Measurements from ENCODE around the gene BTBD9.

BTBD9 gene

GRCh38 chr6:38166411-38167240, 473.1 kb downstream of the BTBD9 start:
- peak in 1 of 56 donors; percentile 30 for DNase-seq

DNA sequence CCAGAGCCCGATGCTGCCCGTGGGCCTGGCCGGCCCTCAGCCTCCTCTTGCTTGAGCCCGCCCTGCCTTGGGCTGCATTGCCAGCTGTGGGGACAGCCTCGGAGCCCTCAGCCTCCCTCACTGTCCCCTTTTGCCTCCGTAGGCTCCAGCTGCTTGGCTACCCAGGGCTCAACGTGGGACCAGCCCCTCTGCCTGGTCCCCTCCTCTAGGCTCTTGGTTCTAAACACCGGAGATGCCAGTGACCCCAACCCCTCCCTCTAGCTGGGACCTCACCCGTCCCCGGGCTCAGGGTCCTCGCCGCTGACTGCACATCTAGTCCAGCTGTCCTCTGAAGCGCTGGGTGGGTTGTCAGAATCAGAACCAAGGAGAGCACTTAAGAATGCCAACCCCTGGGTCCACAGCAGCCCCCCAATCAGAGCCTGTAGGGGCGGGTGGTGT, 475.0 kb downstream of the BTBD9 start:
- no peak for DNase-seq

DNA sequence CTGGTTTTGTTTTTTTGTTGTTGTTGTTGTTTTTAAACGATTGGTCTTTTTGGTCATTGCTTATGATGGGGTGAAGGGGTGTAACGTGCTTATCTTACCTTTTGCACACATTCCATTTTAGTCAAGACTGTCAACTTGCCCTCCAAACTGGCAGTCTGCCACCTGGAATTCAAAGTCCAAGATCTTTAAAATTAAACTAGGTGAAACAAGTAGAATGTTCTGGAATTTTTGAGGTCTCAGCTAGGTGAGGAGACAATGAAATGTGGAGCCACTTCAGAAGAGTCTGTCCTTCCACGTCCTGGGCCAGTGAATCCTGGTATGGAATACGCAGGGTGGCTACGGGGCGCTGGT, 475.6 kb downstream of the BTBD9 start:
- DNase-seq: no peak

DNA sequence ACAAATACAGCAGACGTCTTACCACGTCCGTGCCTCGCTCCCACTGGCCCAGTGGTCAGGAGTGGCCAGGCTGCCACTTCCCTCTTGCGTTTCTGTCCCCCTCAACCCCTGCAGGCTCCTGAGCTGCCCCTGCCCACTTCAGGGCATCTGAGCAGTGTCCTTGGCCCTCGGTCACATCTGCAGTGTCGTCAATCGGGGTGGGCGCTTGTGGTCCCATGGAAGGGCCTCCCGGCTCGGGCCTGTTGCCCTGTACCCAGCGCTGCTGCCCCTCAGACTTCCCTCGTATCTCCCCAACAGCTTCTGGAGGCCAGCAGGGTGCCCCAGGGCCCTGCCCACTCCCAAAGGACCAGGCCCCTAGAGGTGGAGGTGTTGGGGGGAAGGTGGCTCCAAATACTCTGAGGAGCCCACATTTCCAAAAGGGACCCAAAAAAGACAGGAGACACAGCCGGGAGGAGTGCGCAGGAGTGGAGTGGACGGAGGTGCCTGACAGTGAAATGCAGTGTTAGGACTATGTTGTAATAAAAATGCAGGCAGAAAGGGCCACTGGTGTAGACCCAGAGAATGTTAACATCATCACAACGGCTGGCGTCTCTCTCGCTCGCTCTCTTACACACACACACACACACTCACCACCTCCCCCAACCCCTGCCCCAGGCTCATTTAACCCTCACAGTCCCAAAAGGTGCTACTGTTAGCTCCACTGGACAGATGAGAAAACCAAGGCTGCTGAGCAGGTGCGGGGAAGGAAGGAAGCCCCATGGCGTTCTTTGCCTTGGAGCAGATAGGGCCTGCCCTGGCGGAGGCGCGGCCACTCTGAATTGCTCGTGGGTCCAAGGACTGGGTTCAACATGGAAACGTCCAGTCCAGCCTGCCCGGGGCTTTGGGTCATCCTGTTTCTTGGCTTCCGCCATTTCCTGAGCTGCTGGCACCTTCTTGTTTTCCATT, 476.3 kb downstream of the BTBD9 start:
- DNase-seq: no peak

GRCh38 chr6:38162493-38163185, 477.1 kb downstream of the BTBD9 start:
- DNase-seq: no peak

GRCh38 chr6:38161754-38162492, 477.8 kb downstream of the BTBD9 start:
- DNase-seq: no peak

- DNase-seq: no peak
Measured at GRCh38 chr6:38161331-38161730, 478.4 kb downstream of the BTBD9 start.

GRCh38 chr6:38160831-38161230, 478.9 kb downstream of the BTBD9 start:
- no peak for DNase-seq

GRCh38 chr6:38159596-38159995, 480.1 kb downstream of the BTBD9 start:
- no peak for DNase-seq

- no peak for DNase-seq
Measured at GRCh38 chr6:38158762-38159350, 480.9 kb downstream of the BTBD9 start.

DNA sequence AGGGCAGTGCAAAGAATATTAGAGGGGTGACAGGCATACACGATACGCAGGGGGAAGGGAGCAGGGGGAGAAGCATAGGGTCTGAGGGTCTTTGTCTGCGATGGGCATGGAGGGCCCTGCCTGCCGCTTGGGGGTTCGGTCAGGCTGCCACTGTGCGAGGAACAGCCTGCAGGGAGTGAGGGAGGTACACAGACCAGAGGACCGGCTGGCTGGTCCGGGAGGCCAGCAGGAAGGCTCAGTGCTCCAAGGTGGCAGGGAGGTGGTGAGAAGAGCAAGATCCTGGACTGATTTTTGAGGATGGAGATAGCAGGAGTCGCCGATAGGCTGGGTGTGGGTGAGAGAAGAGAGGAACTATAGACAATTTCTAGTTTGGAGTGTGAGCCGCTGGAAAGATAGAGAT, 481.8 kb downstream of the BTBD9 start:
- DNase-seq: no peak

- DNase-seq: no peak
Measured at GRCh38 chr6:38156818-38157565, 482.7 kb downstream of the BTBD9 start.

- DNase-seq: no peak
Measured at GRCh38 chr6:38155621-38156204, 484.0 kb downstream of the BTBD9 start.

DNA sequence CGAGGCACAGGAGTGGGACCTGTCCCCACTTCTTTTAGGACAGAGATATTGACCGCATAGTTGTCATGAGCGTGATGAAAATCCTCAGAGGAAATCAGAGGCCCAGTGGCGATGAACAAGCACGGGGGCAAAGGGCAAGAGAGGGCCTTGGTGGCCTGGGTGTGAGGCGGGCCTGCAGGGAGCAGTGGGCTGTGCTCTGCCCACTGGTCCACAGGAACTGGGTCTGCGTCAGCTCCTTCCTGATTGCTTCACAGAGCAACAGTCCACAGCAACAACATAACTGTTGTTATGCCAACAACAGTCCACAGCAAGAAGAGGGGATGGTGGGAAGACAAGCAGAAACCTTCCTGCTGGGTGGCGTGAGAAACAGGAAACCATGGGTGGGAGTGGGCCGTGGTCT, 484.6 kb downstream of the BTBD9 start:
- DNase-seq: no peak

- no peak for DNase-seq
Measured at GRCh38 chr6:38154731-38155130, 485.0 kb downstream of the BTBD9 start.

DNA sequence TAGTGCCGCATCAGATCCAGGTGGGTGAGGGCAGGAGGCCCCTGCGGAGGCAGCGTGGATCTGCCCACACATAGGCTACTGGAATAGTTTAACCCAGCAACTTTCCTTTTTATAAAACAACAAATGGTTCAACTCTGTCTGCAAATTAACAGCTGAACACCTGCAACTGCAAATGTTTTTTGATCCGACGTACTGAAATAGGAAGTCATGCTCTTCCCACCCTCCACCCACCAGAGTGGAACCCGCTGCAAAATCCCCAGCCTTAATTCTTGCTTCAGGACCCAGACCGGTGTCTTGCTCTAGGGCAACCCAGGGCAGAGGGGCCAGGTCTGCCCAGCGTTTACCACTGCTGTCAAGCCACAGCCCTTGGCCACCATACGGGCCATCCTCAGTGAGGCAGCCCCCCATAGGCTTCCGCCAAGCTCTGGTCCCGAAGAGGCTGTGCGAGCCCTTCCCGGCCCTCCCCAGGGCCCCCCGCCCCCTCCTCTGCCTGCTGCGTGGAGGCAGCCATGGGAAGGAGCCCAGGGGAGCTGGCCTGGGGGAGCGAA, 485.9 kb downstream of the BTBD9 start:
- no peak for DNase-seq

DNA sequence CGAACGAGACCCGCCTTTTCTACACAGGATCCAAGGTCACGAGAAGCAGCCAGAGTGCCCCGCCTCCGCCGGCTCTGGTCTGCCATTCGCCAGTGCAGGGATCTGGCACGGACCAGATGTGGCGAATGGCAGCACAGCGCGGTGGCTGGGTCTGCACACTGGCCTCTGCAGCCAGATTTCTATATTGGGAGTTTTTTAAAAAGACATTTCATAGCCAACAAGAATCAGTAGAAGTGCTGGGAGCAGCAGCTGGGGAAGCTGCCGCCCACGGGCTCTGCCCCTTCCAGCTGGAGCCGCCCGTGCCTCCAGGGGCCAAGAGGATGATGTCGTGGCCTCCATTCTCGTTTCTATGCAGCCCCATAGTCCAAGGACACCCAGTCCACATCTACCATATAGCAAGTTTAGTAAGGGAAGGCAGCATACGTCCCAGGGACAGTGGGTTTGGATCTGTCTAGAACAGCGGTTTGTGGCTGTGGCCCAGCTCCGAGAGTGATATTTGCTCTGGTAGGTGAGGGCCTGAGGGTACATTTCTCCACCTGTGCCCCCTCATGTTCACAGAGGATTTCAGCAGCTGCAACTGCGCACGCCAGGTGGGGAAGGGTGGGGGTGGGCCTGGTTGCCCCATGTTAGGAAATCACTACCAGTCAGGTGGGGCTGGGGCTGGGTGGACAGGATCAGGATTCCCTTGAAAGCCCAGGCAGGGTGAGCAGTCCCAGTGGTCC, 486.5 kb downstream of the BTBD9 start:
- DNase-seq: no peak

DNA sequence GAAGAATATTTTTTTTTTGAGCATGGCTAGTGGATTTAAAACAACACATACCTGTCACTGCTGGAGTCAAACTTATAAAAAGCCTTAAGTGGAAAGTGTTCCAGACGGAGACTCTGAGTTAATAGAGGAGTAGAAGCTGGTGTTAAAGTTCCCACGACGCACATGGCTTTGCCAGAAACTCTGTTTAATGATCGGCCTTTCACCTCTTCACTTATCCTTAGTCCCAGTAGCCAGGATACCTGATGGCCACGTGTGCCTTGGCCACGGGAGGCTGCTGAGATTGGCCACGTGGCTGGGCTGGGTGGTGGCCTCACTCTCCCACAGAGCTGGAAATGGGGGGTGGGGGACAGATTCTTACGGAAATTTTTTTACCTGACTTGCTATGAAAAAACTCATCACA, 487.1 kb downstream of the BTBD9 start:
- DNase-seq: no peak

All from nucleus accumbens (tissue), 56 donors.